Pancreas (tissue), 10 donors: ENCODE data around the gene KPNA1. TPM values are rescaled to one million over a fixed set of nuclear protein-coding genes. Genes with fewer than 3 reads are reported as not detected.

Source experiments
- ATAC-seq, 4 donors: fragments of 200-7000 bp; cut with Tn5 transposase; one replicate each; pipeline versions ENCODE4 v1.8.0 to v1.9.1; 2020; ENCODE audit warnings: mild to moderate bottlenecking in 4 of 4, moderate library complexity in 4 of 4
- DNase-seq, 6 donors: peaks; one replicate each; pipeline ENCODE4 v3.0.0-alpha.2; 2020
- FAIRE-seq: peaks from 2 replicates; lab custom pipeline; 2012; peaks lifted over from hg19 to GRCh38; lab: Jason Lieb, UNC
- H3K27ac ChIP-seq, 4 donors: fragments of 200-600 bp; sonication (generic); 1 replicate in 3 of 4; 2 replicates in 1 of 4; pipeline versions ENCODE4 v1.5.0 to v1.8.0; 2020
- H3K27me3 ChIP-seq, 4 donors: fragments of 200-600 bp; one replicate each; pipeline ENCODE4 v1.8.0; 2021
- H3K36me3 ChIP-seq, 3 donors: fragments of 200-600 bp; sonication (generic) in 1 of 3; one replicate each; pipeline versions ENCODE4 v1.5.0 to v1.8.0; 2020 to 2021
- H3K4me1 ChIP-seq, 3 donors: fragments of 200-600 bp; one replicate each; pipeline ENCODE4 v1.8.0; 2021
- H3K4me3 ChIP-seq, 4 donors: fragments of 200-600 bp; sonication (generic) in 2 of 4; one replicate each; pipeline versions ENCODE4 v1.5.0 to v1.8.0; 2020 to 2021
- H3K9me3 ChIP-seq, 4 donors: fragments of 200-600 bp; one replicate each; pipeline ENCODE4 v1.8.0; 2021
- CTCF ChIP-seq, 4 donors: fragments of 200-600 bp; sonication (generic) in 3 of 4; IDR thresholded peaks; one replicate each; pipeline versions ENCODE4 v1.5.0 to v1.8.0; 2021; ENCODE audit warnings: antibody characterized with exemption in 4 of 4
- WGBS, 2 donors: extraction: QIAGEN DNeasy Blood & Tissue Kit; methylation state at CpG; one replicate each; pipeline ENCODE4 v1.1.7; 2013; 5-methylcytosine and 5-hydroxymethylcytosine counted together
- intact Hi-C, 3 donors: fragments of 100-400 bp; cut with DNase I; formaldehyde crosslinking; loops; one replicate each; pipeline versions ENCODE4 v1.11.1 to v1.14.2; 2022
- polyA plus RNA-seq, 2 donors: library from polyadenylated mRNA; stranded (reverse); fragments of 200-250 nt; gene quantifications; one replicate each; pipeline ENCODE4 v1.2.3, GENCODE V29; 2013
- total RNA-seq, 6 donors: library from RNA; stranded (reverse); fragmentation: NEBNext Ultra II Directional in 4 of 6; extraction: Animal tissue kit (Norgen Biotek cat#: 25700) in 4 of 6; gene quantifications; one replicate each; pipeline versions ENCODE4 v1.2.1 to v1.2.4, GENCODE V29; 2021 to 2023
- donor health status: healthy with polysubstance abuse.
- donor health status: DM: no; HTN: no; CAD: no; lungs with moderate emphysema.
- donor health status: DM: no; HTN: no; CAD: no.
- donor health status: control.
- donor health status: control.
- donor health status: Bipolar disorder and iron deficiency.
- donor health status: DM: yes; HTN: yes; CAD: no.
- donor health status: DM: no; HTN: no; CAD: no.
- donor health status: DM: no; HTN: no; CAD: no.
- donor health status: DM: yes; HTN: yes; CAD: no.

Gene KPNA1
- total and polyA plus RNA-seq, 8 donors = 5.7 to 35.1 (median 21.8) TPM

DNA sequence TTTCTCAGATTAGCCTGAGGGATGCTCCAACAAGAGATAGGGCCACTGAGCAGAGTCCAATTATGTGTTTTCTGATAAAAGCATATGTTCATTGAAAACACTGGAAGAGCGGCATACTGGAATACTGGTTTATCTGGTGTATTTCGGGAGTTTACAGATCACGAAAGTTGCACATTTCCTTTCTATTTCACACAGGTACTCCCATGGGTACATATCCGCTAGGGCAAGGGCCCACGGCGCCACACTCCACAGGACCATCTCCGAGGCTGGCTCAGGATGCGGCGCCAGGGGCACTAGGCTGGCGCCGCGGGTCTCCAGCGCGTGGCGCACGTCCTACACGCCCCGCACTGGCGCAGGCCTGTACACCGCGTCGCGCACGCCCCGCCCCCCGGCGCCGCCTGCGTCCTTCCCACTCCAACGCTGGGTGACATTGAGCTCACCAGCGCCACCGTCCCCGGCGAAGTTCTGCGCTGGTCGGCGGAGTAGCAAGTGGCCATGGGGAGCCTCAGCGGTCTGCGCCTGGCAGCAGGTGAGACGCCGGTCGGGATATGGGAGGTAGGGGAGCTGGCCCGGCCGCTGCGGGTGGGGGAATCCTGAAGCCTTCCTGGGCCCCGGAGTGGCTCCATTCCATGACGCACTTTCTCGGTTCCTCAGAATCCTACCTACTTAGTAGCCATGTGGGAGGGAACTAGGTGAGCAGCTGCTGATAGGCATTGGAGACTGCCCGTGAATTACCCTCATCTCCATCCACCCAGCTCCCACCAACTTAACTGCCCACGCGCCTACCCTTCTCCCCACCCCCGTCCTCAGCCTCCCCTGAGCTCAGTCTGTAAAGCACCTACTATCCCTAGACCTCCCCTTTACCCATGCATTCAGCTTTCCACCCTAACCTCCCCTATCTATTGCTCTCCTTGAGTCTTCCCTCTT lies 130.7 kb downstream of the KPNA1 start, which contains the start of gene FAM162A:
FAM162A (plus strand) TSS at position 412 of the 927 bp plus-strand sequence; CDS start at position 496, 84 bp downstream.
- Histone ChIP-seq H3K9me3 (no peaks in the 10 kb centered on the region), H3K4me3 (peak within 1 kb of the TSS; percentile 69 to 82 (median 74)), H3K27ac (peak within 1 kb of the TSS; percentile 74 to 96 (median 92)), H3K27me3 (no peaks in the 10 kb centered on the region), H3K4me1 (peaks cover 7 to 14% (median 13%) of the 10 kb centered on the region in 3 donors), H3K36me3 (no peaks in the 10 kb centered on the region)
- DNase-seq (peak; percentile 94 to 98 (median 95)), ATAC-seq (peak; percentile 92 to 97 (median 94)), FAIRE-seq (no peak)
- peak; percentile 19 to 40 (median 28) for TF ChIP-seq CTCF (IDR thresholded peaks at IDR 0.05)
- 0% methylated on average over 52 of the region's 52 CpGs for WGBS, 2 donors
- intact Hi-C loops = no loop called here

DNA sequence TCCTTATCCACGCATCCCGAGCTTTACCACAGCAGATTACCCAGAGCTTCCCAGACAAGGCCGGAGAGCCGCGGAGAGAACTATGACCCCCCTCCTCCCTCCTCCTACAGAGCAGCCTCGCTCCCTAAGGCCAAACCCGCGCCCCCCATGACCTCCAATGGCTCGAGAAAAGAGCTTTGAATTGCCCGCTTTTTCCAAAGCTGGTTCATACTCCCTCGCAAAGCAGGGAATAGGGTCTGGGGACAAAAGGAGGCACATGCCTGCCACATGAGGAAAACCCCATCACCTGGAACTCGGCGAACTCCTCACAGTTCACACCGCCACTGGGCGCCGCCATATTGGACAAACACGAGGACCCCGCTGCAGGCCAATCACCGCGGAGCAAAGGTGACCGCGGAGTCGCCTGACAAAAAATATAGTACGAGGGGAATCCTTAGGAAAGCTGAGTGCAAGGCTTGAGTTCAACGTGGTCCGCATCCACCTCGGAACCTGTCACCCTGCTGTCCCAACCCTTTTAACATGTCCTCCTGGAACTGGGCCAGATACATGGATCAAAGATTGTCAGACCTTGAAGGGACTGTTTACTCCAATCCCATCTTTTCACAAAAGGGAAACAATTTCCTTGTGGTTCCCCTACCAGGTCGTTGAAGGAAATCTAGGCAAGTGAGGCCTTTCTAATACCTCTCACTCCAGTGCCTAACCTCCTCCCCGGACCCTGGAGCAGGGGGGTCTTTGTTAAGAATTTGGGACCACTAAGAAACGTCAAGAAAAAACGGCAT lies 131.7 kb downstream of the KPNA1 start, which contains the start of gene MIX23:
MIX23 (minus strand) TSS at position 344 of the 779 bp plus-strand sequence; CDS start at position 337, 7 bp downstream.
- TF ChIP-seq CTCF (IDR thresholded peaks at IDR 0.05) = no peak
- intact Hi-C loops = no loop called here
- no peaks in the 10 kb centered on the region for H3K27me3 ChIP-seq
- peak within 1 kb of the TSS; percentile 69 to 82 (median 74) for H3K4me3 ChIP-seq
- FAIRE-seq = no peak
- H3K4me1 ChIP-seq = peaks cover 7 to 14% (median 13%) of the 10 kb centered on the region in 3 donors
- no peaks in the 10 kb centered on the region for H3K36me3 ChIP-seq
- WGBS, 2 donors = 0% methylated on average over 29 to 31 of the region's 31 CpGs
- H3K9me3 ChIP-seq = no peaks in the 10 kb centered on the region
- peak; percentile 78 to 88 (median 83) for ATAC-seq
- DNase-seq = peak; percentile 78 to 91 (median 84)
- peak within 1 kb of the TSS; percentile 74 to 96 (median 92) for H3K27ac ChIP-seq

DNA sequence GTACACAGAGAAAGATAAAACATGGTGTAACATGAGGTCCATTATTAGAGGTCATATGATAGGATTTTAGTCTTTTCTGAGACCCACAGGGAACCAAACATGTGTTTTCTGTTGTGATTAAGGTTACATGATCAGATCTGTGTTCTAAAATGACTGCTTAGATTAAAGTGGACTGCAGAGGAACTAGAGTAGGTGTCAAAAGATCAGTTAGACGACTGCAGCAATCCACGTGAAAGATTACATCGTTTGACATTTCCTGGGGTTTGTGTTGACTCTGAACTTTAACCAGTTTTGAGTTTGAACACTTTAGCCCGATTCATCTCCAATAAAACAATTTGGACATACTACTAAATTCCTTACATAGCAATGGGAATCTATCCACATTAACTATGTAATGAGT lies 136.8 kb downstream of the KPNA1 start:
- Histone ChIP-seq H3K4me1 (peaks cover 7% of the 10 kb centered on the region in 3 donors), H3K27ac (no peak overlapping the region), H3K36me3 (no peaks in the 10 kb centered on the region), H3K27me3 (no peaks in the 10 kb centered on the region), H3K9me3 (no peaks in the 10 kb centered on the region), H3K4me3 (no peak overlapping the region)
- intact Hi-C loops = no loop called here
- WGBS, 2 donors = 24 to 33% methylated on average over 4 of the region's 4 CpGs
- no peak for DNase-seq
- TF ChIP-seq CTCF (IDR thresholded peaks at IDR 0.05) = no peak
- FAIRE-seq = no peak
- no peak for ATAC-seq

DNA sequence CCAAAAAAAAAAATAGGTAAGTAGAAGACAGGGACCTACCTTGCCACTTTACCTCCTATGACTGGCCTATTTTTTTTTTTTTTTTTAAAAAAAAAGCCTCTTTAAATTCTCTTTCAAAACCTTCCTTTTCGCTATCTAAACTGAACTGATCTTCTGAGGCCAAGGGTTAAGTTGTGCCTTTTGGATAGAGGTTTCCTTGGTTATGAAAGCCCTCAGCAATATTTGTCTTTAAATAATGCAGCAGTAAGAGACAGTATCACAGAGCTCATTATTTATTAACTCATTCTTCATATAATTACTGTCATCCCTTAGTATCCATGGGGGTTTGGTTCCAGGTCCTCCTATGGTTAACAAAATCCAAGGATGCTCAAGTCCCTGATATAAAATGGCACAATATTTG lies 140.7 kb downstream of the KPNA1 start:
- FAIRE-seq = no peak
- Histone ChIP-seq H3K36me3 (no peaks in the 10 kb centered on the region), H3K4me1 (no peaks in the 10 kb centered on the region), H3K27ac (no peak overlapping the region), H3K9me3 (no peaks in the 10 kb centered on the region), H3K4me3 (no peak overlapping the region), H3K27me3 (no peaks in the 10 kb centered on the region)
- no peak for ATAC-seq
- intact Hi-C loops = no loop called here
- no peak for DNase-seq
- TF ChIP-seq CTCF (IDR thresholded peaks at IDR 0.05) = no peak
- 93 to 100% methylated on average over 1 of the region's 1 CpG for WGBS, 2 donors

Other genes starting within 250 kb of the KPNA1 start
- 1 to 10 TPM in 2 of 6 donors, under 1 TPM in 2, not detected in 2; 0.63 to 2.1 (median 1.0) TPM for gene CSTA, start 189.7 kb downstream of the KPNA1 start, total RNA-seq
- 1 to 10 TPM; 3.0 to 3.7 TPM for gene CSTA, start 189.7 kb downstream of the KPNA1 start, polyA plus RNA-seq
- gene MIX23, start 131.7 kb downstream of the KPNA1 start, total RNA-seq = 10 to 100 TPM in 5 of 6 donors, 1 to 10 TPM in 1; 9.3 to 15.2 (median 13.1) TPM
- gene MIX23, start 131.7 kb downstream of the KPNA1 start, polyA plus RNA-seq = 10 to 100 TPM; 28.5 to 28.6 TPM
- 10 to 100 TPM; 32.8 to 60.4 (median 43.9) TPM for gene FAM162A, start 130.8 kb downstream of the KPNA1 start, total RNA-seq
- 10 to 100 TPM; 53.1 to 74.3 TPM for gene FAM162A, start 130.8 kb downstream of the KPNA1 start, polyA plus RNA-seq
- 1 to 10 TPM; 2.6 to 5.4 (median 3.3) TPM for gene WDR5B, start 98.9 kb downstream of the KPNA1 start, total RNA-seq
- 1 to 10 TPM; 2.3 to 3.9 TPM for gene WDR5B, start 98.9 kb downstream of the KPNA1 start, polyA plus RNA-seq
- gene PARP9, start 49.4 kb upstream of the KPNA1 start, total RNA-seq = 10 to 100 TPM in 5 of 6 donors, 1 to 10 TPM in 1; 8.6 to 22.7 (median 13.3) TPM
- gene PARP9, start 49.4 kb upstream of the KPNA1 start, polyA plus RNA-seq = 10 to 100 TPM; 18.1 to 33.2 TPM
- 10 to 100 TPM; 15.3 to 36.6 (median 21.1) TPM for gene DTX3L, start 49.4 kb upstream of the KPNA1 start, total RNA-seq
- gene DTX3L, start 49.4 kb upstream of the KPNA1 start, polyA plus RNA-seq = 1 to 10 TPM; 7.4 to 8.3 TPM
- gene PARP15, start 62.7 kb upstream of the KPNA1 start, total RNA-seq = under 1 TPM; 0.14 to 0.78 (median 0.45) TPM
- under 1 TPM; 0.76 to 0.80 TPM for gene PARP15, start 62.7 kb upstream of the KPNA1 start, polyA plus RNA-seq
- gene PARP14, start 165.9 kb upstream of the KPNA1 start, total RNA-seq = 10 to 100 TPM in 5 of 6 donors, 1 to 10 TPM in 1; 7.6 to 27.7 (median 13.4) TPM
- 10 to 100 TPM in 1 of 2 donors, 1 to 10 TPM in 1; 7.2 to 11.3 TPM for gene PARP14, start 165.9 kb upstream of the KPNA1 start, polyA plus RNA-seq